Mammary epithelial cell (primary cell): ENCODE measurements around the gene NGDN.

Experiments used
- CTCF ChIP-seq, 2 donors: IDR thresholded peaks in 1 of 2; conservative IDR thresholded peaks in 1 of 2; 2 replicates each; pipeline ENCODE4 v1.5.1; 2011 to 2012; ENCODE audit warnings: inconsistent platforms in 2 of 2, low read length in 2 of 2, mild to moderate bottlenecking in 2 of 2, control low read depth in 1 of 2, low read depth in 1 of 2; ENCODE audit not compliant: insufficient read depth in 1 of 2; ENCODE audit errors: extremely low read depth in 1 of 2
- EZH2 ChIP-seq: IDR thresholded peaks from 2 replicates; pipeline ENCODE4 v1.6.1; 2012; ENCODE audit warnings: low read length, inconsistent platforms, borderline replicate concordance

- TF ChIP-seq CTCF (conservative IDR thresholded peaks at IDR 0.05 in 1 of 2, IDR thresholded peaks at IDR 0.05 in 1 of 2; ENCODE audit: extremely low read depth in 1 of 2, insufficient read depth in 1 of 2, low read depth in 1 of 2, low read length in 2 of 2) (no peak), EZH2 (no peak)
Observed at GRCh38 chr14:23465261-23465660, 4.2 kb upstream of the NGDN start.
